ENCODE measurements around the gene RREB1. TPM values are rescaled to one million over a fixed set of nuclear protein-coding genes. Genes with fewer than 3 reads are reported as not detected.

The RREB1 gene
- total RNA-seq, 4 donors from 2014 or later = 17.7 to 36.6 (median 28.8) TPM

DNA sequence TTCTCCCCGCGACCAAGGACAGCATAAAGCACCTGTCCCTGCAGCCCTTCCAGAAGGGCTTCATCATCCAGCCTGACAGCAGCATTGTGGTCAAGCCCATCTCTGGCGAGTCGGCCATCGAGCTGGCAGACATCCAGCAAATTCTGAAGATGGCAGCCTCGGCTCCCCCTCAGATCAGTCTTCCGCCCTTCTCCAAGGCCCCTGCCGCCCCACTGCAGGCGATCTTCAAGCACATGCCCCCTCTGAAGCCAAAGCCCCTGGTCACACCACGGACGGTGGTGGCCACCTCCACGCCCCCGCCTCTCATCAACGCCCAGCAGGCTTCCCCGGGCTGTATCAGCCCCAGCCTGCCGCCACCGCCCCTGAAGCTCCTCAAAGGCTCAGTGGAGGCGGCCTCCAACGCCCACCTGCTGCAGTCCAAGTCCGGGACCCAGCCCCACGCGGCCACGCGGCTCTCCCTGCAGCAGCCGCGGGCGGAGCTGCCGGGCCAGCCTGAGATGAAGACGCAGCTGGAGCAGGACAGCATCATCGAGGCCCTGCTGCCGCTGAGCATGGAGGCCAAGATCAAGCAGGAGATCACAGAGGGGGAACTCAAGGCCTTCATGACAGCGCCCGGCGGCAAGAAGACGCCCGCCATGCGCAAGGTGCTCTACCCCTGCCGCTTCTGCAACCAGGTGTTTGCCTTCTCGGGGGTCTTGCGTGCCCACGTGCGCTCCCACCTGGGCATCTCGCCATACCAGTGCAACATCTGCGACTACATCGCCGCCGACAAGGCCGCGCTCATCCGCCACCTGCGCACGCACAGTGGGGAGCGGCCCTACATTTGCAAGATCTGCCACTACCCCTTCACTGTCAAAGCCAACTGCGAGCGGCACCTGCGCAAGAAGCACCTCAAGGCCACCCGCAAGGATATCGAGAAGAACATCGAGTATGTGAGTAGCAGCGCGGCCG, 121.9 kb downstream of the RREB1 start:
- intact Hi-C loops (cut with DNase I) = no loop called here
- H3K27me3 ChIP-seq = no peaks in the 10 kb centered on the region
- H3K27ac ChIP-seq (replicated peaks in 1 of 4) = no peak overlapping the region
- no peaks in the 10 kb centered on the region for H3K9me3 ChIP-seq
- H3K4me1 ChIP-seq = peaks cover 0 to 12% (median under 1%) of the 10 kb centered on the region in 4 donors
- peaks cover 61 to 90% (median 83%) of the 10 kb centered on the region in 4 donors for H3K36me3 ChIP-seq
- 93% methylated on average over 43 of the region's 62 CpGs for WGBS
- no peak for TF ChIP-seq POLR2A (IDR thresholded peaks at IDR 0.05; ENCODE audit: low read depth)
- TF ChIP-seq EP300 (IDR thresholded peaks at IDR 0.05) = no peak
- TF ChIP-seq, protein P1, sequence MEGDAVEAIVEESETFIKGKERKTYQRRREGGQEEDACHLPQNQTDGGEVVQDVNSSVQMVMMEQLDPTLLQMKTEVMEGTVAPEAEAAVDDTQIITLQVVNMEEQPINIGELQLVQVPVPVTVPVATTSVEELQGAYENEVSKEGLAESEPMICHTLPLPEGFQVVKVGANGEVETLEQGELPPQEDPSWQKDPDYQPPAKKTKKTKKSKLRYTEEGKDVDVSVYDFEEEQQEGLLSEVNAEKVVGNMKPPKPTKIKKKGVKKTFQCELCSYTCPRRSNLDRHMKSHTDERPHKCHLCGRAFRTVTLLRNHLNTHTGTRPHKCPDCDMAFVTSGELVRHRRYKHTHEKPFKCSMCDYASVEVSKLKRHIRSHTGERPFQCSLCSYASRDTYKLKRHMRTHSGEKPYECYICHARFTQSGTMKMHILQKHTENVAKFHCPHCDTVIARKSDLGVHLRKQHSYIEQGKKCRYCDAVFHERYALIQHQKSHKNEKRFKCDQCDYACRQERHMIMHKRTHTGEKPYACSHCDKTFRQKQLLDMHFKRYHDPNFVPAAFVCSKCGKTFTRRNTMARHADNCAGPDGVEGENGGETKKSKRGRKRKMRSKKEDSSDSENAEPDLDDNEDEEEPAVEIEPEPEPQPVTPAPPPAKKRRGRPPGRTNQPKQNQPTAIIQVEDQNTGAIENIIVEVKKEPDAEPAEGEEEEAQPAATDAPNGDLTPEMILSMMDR (IDR thresholded peaks at IDR 0.05) = no peak
- TF ChIP-seq POLR2AphosphoS5 (IDR thresholded peaks at IDR 0.05) = no peak
- no peak overlapping the region for H3K4me3 ChIP-seq
- no peak for DNase-seq (ENCODE audit: extremely low spot score)

DNA sequence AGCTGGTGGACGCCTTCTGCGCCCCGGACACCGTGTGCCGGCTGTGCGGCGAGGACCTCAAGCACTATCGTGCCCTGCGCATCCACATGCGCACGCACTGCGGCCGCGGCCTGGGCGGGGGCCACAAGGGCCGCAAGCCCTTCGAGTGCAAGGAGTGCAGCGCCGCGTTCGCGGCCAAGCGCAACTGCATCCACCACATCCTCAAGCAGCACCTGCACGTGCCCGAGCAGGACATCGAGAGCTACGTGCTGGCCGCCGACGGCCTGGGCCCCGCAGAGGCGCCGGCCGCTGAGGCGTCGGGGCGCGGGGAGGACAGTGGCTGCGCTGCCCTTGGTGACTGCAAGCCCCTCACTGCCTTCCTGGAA, 122.5 kb downstream of the RREB1 start:
- no peak for TF ChIP-seq POLR2AphosphoS5 (IDR thresholded peaks at IDR 0.05)
- no peak for TF ChIP-seq POLR2A (IDR thresholded peaks at IDR 0.05; ENCODE audit: low read depth)
- TF ChIP-seq EP300 (IDR thresholded peaks at IDR 0.05) = no peak
- TF ChIP-seq, protein P1 (IDR thresholded peaks at IDR 0.05) = no peak
- DNase-seq (ENCODE audit: extremely low spot score) = no peak
- intact Hi-C loops (cut with DNase I) = no loop called here
- Histone ChIP-seq H3K4me3 (no peak overlapping the region), H3K9me3 (no peaks in the 10 kb centered on the region), H3K4me1 (peaks cover 0 to 12% (median 4%) of the 10 kb centered on the region in 4 donors), H3K27ac (replicated peaks in 1 of 4) (no peak overlapping the region), H3K36me3 (peaks cover 55 to 89% (median 83%) of the 10 kb centered on the region in 4 donors), H3K27me3 (no peaks in the 10 kb centered on the region)
- 97% methylated on average over 27 of the region's 39 CpGs for WGBS

DNA sequence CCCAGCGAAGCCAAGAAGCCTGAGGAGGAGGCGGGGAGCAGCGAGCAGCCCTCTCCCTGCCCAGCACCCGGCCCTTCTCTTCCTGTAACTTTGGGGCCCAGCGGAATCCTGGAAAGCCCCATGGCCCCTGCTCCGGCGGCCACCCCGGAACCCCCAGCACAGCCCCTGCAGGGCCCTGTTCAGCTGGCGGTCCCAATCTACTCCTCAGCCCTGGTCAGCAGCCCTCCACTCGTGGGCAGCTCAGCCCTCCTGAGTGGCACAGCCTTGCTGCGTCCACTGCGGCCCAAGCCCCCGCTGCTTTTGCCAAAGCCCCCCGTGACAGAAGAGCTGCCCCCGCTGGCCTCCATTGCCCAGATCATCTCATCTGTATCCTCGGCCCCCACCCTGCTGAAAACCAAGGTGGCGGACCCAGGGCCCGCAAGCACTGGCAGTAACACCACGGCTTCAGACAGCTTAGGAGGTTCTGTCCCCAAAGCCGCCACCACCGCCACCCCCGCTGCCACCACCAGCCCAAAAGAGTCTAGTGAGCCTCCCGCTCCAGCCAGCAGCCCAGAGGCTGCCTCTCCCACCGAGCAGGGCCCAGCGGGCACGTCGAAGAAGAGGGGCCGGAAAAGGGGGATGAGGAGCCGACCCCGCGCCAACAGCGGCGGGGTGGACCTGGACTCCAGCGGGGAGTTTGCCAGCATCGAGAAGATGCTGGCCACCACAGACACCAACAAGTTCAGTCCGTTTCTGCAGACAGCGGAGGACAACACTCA, 123.4 kb downstream of the RREB1 start:
- Histone ChIP-seq H3K4me3 (no peak overlapping the region), H3K36me3 (peaks cover 49 to 89% (median 80%) of the 10 kb centered on the region in 4 donors)

DNA sequence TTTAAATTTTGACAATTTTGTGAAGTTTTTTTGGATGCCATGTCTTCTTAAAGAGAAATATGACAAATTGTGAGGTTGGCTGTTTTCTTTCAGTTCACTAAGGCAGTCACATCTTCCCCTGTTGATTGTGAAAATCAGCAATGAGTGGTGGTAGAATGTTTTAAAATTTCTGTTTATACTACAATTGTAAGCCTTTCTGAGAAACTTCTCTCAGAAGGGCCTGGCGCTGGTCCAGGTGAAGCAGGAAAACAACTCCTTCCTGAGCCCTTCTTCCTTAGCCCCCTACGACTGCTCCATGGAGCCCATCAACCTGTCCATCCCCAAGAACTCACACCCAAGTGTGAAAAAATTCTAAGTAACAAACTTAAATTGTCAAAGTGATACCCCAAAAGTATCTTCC, 124.6 kb downstream of the RREB1 start:
- no peak for DNase-seq (ENCODE audit: extremely low spot score)
- H3K27ac ChIP-seq (replicated peaks in 1 of 4) = no peak overlapping the region
- intact Hi-C loops (cut with DNase I) = no loop called here
- peaks cover 8 to 28% (median 16%) of the 10 kb centered on the region in 4 donors for H3K4me1 ChIP-seq
- H3K9me3 ChIP-seq = no peaks in the 10 kb centered on the region
- H3K4me3 ChIP-seq = no peak overlapping the region
- 67% methylated on average over 2 of the region's 2 CpGs for WGBS
- H3K36me3 ChIP-seq = peaks cover 37 to 77% (median 69%) of the 10 kb centered on the region in 4 donors
- H3K27me3 ChIP-seq = no peaks in the 10 kb centered on the region
- TF ChIP-seq, protein P1 (IDR thresholded peaks at IDR 0.05) = no peak
- TF ChIP-seq POLR2A (IDR thresholded peaks at IDR 0.05; ENCODE audit: low read depth) (no peak), POLR2AphosphoS5 (IDR thresholded peaks at IDR 0.05) (no peak), EP300 (IDR thresholded peaks at IDR 0.05) (no peak)

More for the DNA sequence above, 123.4 kb downstream of the RREB1 start:
- Histone ChIP-seq H3K27ac (replicated peaks in 1 of 4) (no peak overlapping the region), H3K4me1 (peaks cover 5 to 21% (median 11%) of the 10 kb centered on the region in 4 donors), H3K27me3 (no peaks in the 10 kb centered on the region), H3K9me3 (no peaks in the 10 kb centered on the region)
- DNase-seq (ENCODE audit: extremely low spot score) = no peak
- intact Hi-C loops (cut with DNase I) = no loop called here
- 89% methylated on average over 13 of the region's 37 CpGs for WGBS
- TF ChIP-seq EP300 (IDR thresholded peaks at IDR 0.05) = no peak
- no peak for TF ChIP-seq POLR2A (IDR thresholded peaks at IDR 0.05; ENCODE audit: low read depth)
- TF ChIP-seq, protein P1 (IDR thresholded peaks at IDR 0.05) = no peak
- TF ChIP-seq POLR2AphosphoS5 (IDR thresholded peaks at IDR 0.05) = no peak
